Measurements from ENCODE around the gene HADH.
"Not testable (repeated sequence)": the region's sequence is repeated elsewhere in the genome, so short reads cannot be mapped to it uniquely, and the experiment has no call there.

HADH gene

GRCh38 chr4:107996949-107997788 is 7.5 kb downstream of the HADH start:
- DNase-seq, result peak; percentile 91

DNA sequence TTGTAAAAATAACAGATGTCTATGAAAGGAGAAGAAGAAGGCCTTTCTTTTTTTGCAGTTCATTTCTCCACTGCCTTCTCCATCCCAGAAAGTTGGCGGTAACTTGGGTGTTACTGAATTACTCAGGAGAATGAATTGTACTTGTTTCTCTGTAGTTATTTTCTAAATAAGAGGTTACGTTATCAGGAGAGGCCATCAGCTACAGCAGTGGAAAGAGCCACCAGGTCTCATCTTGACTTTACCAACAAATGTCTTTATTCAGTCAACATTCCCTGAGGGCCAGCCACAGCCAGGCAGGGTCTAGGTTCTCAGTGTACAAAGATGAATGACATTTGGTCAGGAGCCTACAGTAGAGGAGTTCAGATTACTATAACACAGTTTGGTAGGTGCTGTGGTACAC is 8.1 kb downstream of the HADH start:
- no peak for DNase-seq

DNA sequence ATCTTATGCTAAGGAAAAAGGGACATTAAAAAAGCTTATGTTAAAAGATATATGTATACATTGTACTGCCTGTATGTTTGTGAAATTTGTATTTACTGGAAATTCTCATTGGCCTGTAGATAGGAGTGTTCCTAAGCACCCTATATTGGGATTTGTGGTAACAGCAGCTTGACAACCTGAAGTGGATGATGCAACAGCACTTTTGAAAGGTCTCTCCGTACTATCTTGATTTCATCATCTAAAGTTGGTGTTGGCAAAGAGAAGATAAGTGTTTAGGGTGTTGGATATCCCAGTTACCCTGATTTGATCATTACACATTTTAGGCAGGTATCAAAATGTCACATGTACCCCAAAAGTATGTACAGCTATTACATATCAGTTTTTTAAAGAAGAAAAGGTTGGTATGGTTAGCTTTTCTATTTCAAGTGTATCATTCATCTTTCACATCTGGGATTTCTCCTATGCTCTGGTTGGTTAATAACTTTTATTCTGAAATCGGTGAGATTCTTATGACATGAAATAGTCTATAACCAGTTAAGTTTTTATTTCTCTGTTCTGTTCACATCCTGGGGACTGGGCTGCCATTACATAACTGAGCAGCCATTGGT is 10.3 kb downstream of the HADH start:
- no peak for DNase-seq

GRCh38 chr4:108001540-108002135 is 11.9 kb downstream of the HADH start:
- DNase-seq, result peak; percentile 40

DNA sequence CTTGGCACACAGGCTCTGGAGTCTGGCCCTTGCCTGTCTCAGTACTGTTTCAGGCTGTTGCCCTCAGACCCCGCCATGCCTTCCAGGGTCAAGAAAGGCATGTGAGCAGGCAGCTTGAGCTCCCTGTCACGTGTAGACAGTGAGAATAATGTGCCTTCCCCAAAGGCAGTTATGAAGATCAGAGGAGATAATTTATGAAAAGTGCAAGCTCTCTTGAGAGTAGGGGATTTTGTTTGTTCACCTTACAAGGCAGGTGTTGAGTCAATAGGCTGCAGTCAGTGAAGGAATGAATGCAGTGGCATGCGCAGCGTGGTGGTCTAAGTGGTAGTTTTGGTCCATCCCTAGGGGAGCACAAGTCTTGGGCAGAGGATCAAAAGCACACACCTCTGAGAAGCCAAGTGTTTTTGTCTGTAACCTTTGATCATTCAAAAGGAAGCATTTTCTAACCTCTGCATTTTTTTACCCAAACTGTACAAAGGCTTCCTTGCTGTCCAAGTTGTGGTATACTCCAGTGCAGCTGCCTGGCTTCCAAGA is 14.4 kb downstream of the HADH start:
- no peak for DNase-seq

DNA sequence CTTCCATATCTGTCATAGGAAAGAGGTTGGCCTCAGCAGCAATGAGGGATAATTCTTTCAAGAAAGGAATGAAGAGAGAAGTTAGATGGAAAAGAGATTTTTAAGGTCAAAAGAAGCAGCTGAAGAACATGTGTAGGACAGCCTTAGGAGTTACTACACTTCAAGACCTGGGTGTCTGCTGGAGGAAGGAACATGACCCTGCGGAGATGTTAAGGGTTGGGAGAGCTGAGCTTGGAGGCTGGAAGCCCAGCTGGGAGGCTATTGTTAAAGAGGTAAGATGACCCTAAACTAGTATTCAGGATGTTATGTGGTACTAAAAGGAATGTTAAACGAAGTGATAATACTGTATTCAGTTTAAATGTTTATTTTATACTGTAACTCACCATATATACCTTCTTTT is 15.0 kb downstream of the HADH start:
- DNase-seq, result no peak

DNA sequence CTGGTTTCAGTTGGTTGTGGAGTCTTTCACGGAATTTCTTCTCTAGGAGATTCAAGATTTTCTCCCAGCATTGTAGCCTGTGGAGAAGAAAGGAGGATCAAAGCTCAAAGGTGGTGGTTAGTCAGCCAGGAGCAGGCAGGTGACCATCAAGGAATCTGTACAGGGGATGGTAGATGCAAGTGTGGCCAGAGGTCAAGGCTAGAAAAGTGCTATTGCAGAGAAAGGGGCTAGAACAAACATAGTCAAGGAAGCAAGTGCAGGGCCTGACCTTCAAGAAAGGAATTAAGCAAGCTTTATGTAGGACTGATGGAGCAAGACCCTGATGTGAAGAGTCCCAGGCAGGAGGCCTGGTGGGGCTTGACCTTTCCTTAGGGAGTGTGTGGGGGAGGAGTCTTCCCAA is 16.1 kb downstream of the HADH start:
- DNase-seq, result no peak

GRCh38 chr4:108006361-108006760 is 16.7 kb downstream of the HADH start:
- DNase-seq, result no peak

DNA sequence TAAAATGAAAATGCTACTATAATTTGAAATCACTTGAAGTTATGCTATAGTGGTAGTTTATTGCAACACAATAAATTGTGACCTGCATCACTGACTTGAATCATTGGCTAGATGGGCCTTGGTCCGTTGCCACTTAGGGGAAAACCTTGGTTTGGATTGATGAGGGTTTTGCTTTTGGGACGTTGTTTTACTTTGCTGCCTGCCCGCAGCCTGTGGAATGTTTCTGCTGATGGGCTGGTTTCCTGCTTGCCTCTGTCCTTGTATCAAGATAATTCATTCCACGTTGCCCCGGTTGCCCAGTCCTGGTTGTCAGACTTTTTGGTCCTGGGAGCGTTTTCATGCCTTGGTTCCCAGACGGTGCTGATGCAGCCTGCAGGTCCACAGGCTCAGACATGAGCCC is 18.3 kb downstream of the HADH start:
- no peak for DNase-seq

GRCh38 chr4:108008721-108009120 is 19.0 kb downstream of the HADH start:
- peak; percentile 84 for DNase-seq

GRCh38 chr4:108010167-108010566 is 20.5 kb downstream of the HADH start:
- peak; percentile 94 for DNase-seq

DNA sequence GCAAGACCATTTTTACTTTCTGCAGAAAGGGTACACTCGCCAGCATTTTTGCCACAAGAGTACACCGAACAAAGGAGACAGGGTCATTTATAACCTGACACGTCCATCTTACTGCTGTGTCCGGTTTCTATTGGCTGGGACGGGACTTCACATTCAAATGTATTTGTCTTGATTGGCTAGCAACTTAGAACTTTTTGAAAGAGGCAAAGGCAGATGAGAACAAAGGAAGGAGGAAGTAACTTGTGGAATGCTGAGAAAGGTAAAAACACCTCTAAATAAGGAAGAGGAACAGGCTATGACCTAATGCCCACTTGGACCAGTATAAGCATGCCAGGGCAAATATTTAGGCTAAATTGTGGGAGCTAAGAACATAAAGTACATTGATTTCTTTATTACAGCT is 22.7 kb downstream of the HADH start:
- DNase-seq, result not testable (repeated sequence)

DNA sequence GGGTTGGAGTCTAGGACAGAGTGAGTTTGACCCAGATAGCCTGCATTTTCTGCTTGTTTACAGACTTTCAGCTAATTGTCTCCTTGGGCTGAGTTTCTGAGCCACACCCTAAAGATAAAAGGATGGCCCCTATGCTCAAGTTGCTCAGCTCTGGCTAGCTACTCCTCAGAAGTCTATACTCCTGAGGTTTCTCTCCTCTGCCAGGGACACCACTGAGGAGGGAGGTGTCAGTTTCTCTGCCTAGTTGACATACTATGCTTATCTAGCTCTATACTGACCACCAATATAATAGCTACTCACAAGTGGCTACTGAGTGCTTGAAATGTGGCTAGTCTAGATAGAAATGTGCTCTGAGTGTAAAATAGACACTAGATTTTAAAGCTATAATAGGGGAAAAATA is 23.6 kb downstream of the HADH start:
- DNase-seq, result no peak

DNA sequence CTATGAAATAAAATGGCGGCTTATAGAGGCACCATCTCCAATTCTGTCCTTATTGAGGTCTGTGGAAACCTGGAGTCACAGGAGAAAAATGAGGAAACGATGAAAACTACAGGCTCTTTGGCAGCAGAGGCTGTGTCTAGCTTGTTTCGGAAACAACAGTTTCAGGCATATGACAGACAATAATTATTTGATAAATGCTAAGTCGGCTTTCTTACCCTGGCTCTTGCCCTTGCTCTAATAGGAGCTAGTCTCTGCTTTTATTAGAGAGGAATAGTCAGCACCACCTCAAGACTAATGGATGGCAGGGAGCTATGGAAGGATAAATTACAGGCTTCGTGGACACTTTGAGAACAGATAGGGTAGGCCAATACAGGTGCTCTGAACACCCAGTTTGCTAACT is 24.3 kb downstream of the HADH start:
- no peak for DNase-seq

- DNase-seq, result peak; percentile 77
These were observed 28.6 kb downstream of the HADH start for GRCh38 chr4:108018040-108018883.

DNA sequence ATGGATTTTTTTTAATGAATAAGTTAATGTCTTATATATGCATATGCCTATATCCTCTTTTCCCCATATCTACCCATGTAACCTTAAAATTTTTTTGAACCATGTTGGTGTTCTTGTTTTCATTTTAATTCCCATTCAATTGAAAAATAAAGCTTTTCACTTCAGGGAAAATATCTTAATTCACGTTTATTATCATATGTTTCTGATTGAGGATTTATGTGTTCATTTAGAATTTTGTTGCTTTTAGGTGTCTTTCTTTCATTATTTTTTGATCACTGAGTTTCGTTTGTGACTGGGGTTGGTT is 29.1 kb downstream of the HADH start:
- DNase-seq, result no peak

DNA sequence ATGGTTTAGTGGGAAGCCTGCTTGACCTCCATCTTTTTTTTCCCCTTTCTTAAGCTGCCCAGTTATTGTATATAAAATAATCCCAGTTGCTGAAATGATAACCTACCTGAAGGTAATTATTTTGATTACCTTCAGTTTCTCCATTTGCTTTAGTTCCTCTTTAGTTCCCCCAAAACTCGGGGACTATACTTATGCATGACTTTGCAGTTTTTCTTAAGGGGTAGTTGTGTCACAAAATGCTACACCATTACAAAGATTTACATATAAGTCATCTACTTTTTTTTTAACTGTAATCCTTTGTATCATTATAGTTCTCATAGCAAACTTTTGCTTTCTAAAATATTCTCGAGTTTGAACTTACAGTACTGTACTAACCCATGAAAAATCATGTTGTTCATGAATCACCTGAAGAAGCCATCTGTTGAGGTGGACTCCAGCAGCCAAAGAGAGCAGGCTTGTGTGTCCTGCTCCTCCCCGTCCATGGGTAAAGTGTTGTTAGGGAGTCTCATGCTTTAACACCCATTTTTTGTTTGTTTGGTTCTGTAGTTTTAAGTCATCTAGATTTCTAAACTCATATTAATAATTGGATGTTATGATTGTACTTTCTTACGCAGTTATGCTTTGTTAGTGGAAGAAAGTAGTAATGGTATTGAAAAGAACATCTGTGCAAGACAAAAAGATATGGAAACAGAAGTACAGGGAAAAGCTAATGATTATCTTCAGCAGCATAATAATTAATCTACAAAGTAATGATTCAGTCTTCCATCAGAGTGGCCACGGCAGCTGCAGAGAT is 34.6 kb downstream of the HADH start:
- no peak for DNase-seq

- DNase-seq, result no peak
These were observed 35.1 kb downstream of the HADH start for GRCh38 chr4:108024878-108025165.

- no peak for DNase-seq
These were observed 39.5 kb downstream of the HADH start for GRCh38 chr4:108029016-108029720.

DNA sequence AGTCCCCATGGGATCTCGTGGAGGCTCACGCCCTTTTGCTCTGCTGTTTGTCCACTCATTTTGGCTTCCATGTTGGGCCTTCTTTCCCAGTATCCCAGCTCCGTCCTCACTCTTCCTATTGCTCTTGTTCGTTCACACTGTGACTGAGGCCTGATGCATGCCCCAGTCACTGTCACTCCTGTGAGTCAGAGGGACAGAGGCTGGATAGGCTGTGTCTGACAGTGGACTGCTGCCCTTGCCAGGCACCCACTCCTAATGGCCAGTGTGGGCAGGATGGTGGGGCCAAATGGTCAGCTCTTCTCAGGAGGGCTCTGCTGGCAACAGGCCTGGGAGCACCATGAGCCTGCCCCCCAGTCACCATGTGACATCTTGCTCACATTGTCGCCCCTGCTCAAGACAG is 40.0 kb downstream of the HADH start:
- peak; percentile 29 for DNase-seq

GRCh38 chr4:108030332-108030731 is 40.6 kb downstream of the HADH start:
- peak; percentile 58 for DNase-seq

All from fibroblast of skin of back (primary cell).